MCF 10A (cell line): ENCODE data around the gene HS2ST1. TPM values are rescaled to one million over a fixed set of nuclear protein-coding genes. Genes with fewer than 3 reads are reported as not detected.
"Not testable (repeated sequence)": the region's sequence is repeated elsewhere in the genome, so short reads cannot be mapped to it uniquely, and the experiment has no call there.

Experiments
- BruUV-seq: library from RNA; stranded (reverse); fragments of 400-500 nt; replicated peaks from 2 replicates; lab custom pipeline; 2021; lab: Mats Ljungman, UMichigan
- CTCF ChIA-PET: fragments of 300-600 bp; sonication (Branson Sonifier 250); formaldehyde crosslinking; extraction: SDS; loops from one replicate; lab custom pipeline; 2021; ENCODE audit warnings: antibody characterized with exemption, inconsistent platforms; lab: Yijun Ruan, JAX
- POLR2A ChIA-PET: fragments of 300-600, 350-650 bp; sonication (Branson Sonifier 250); formaldehyde crosslinking; extraction: SDS; loops from one replicate; lab custom pipeline; 2020; ENCODE audit warnings: antibody characterized with exemption, inconsistent platforms; lab: Yijun Ruan, JAX
- DNase-seq: peaks from one replicate; pipeline ENCODE4 v3.0.0-alpha.2; 2018; ENCODE audit not compliant: unreplicated experiment
- H3K27ac Mint-ChIP-seq: one replicate; pipeline ENCODE4 v1.8.0; 2022; ENCODE audit warnings: mild to moderate bottlenecking, low read depth, mixed read lengths; ENCODE audit not compliant: unreplicated experiment
- H3K27me3 Mint-ChIP-seq: one replicate; pipeline ENCODE4 v1.8.0; 2022; ENCODE audit warnings: mixed read lengths; ENCODE audit not compliant: insufficient read depth, unreplicated experiment
- H3K36me3 Mint-ChIP-seq: one replicate; pipeline ENCODE4 v1.8.0; 2022; ENCODE audit warnings: mild to moderate bottlenecking, moderate library complexity, mixed read lengths; ENCODE audit not compliant: insufficient read depth, unreplicated experiment
- H3K4me1 Mint-ChIP-seq: one replicate; pipeline ENCODE4 v1.8.0; 2022; ENCODE audit warnings: mixed read lengths; ENCODE audit not compliant: insufficient read depth, unreplicated experiment
- H3K4me3 Mint-ChIP-seq: one replicate; pipeline ENCODE4 v1.8.0; 2022; ENCODE audit warnings: mild to moderate bottlenecking, moderate library complexity, mixed read lengths; ENCODE audit not compliant: unreplicated experiment
- H3K9me3 Mint-ChIP-seq: one replicate; pipeline ENCODE4 v1.8.0; 2022; ENCODE audit warnings: mixed read lengths; ENCODE audit not compliant: unreplicated experiment
- CTCF ChIP-seq: fragments of 200-600 bp; IDR thresholded peaks from one replicate; pipeline ENCODE4 v1.8.0; 2022; ENCODE audit warnings: antibody characterized with exemption, mild to moderate bottlenecking; ENCODE audit not compliant: unreplicated experiment
- intact Hi-C: fragments of 100-400 bp; cut with micrococcal nuclease; formaldehyde crosslinking; loops from 2 replicates; pipeline ENCODE4 v1.14.1; 2022
- total RNA-seq: library from RNA; stranded (reverse); gene quantifications from 2 replicates; pipeline ENCODE4 v1.2.3, GENCODE V29; 2022

Gene HS2ST1
- total RNA-seq, 1 experiment from 2014 or later: 20.4 TPM

- POLR2A ChIA-PET: interaction anchor here (1.6 kb wide), 1 partner anchor 14 kb away, joined by 3 read pairs; no protein-coding TSS in a partner anchor
- intact Hi-C loops: no loop called here
- DNase-seq: no peak
- Mint-ChIP-seq H3K4me1 (no peaks in the 10 kb centered on the region), H3K27me3 (no peaks in the 10 kb centered on the region), H3K27ac (no peak overlapping the region), H3K4me3 (no peak overlapping the region), H3K9me3 (peaks cover 6% of the 10 kb centered on the region), H3K36me3 (no peaks in the 10 kb centered on the region)
- no TSS peak for BruUV-seq
- CTCF ChIA-PET: interaction anchor here (0.6 kb wide), 1 partner anchor 44 kb away, joined by 3 read pairs; no protein-coding TSS in a partner anchor
- no peak for TF ChIP-seq CTCF
These were observed 73.0 kb downstream of the HS2ST1 start for GRCh38 chr1:86987446-86987845.

DNA sequence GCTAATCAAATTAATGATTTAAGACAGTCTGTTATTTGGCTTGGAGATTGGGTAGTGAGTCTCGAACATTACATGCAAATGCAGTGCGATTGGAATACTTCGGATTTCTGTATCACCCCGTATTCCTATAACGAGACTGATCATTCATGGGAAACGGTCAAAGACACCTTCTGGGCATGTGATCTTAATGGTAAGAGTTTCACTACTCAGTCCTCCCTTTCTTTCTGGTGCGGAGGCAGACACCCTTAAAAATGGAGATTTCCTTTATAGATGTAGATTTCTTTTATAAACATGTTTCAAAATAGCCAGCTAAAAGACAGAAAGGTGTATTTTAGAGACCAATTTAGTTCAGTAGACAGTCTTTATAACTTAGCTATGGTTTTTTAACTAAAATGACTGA, 74.4 kb downstream of the HS2ST1 start:
- Mint-ChIP-seq H3K27me3 (no peaks in the 10 kb centered on the region), H3K36me3 (no peaks in the 10 kb centered on the region), H3K4me1 (no peaks in the 10 kb centered on the region), H3K9me3 (no peaks in the 10 kb centered on the region), H3K4me3 (no peak overlapping the region), H3K27ac (no peak overlapping the region)
- POLR2A ChIA-PET: interaction anchor here (1.6 kb wide), 1 partner anchor 12 kb away, joined by 3 read pairs; no protein-coding TSS in a partner anchor
- no peak for DNase-seq
- intact Hi-C loops: no loop called here
- BruUV-seq: no TSS peak
- CTCF ChIA-PET: no interaction called here
- TF ChIP-seq CTCF: no peak

GRCh38 chr1:86989690-86990089, 75.3 kb downstream of the HS2ST1 start:
- H3K27ac Mint-ChIP-seq, H3K9me3 Mint-ChIP-seq, H3K4me1 Mint-ChIP-seq, H3K4me3 Mint-ChIP-seq, intact Hi-C loops, H3K27me3 Mint-ChIP-seq, CTCF ChIA-PET, DNase-seq, BruUV-seq, H3K36me3 Mint-ChIP-seq: not testable (repeated sequence)
- POLR2A ChIA-PET: interaction anchor here (1.6 kb wide), 1 partner anchor 13 kb away, joined by 3 read pairs; no protein-coding TSS in a partner anchor

DNA sequence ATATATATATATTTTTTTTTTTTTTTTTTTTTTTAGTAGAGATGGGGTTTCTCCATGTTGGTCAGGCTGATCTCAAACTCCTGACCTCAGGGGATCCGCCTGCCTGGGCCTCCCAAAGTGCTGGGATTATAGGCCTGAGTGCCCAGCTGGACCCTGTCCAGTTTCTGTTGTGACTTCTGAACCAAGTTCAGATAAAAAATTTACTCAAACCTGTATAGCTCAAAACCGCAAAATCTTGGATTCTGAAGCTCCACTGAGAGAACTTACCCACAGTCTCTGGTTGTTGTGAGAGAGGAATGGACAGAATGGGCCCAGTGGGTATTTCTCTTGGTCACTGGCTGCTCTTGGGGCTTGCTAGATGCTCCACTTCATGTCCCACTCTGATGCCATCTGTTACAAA, 76.4 kb downstream of the HS2ST1 start:
- no peak overlapping the region for H3K4me3 Mint-ChIP-seq
- H3K36me3 Mint-ChIP-seq: no peaks in the 10 kb centered on the region
- H3K4me1 Mint-ChIP-seq: no peaks in the 10 kb centered on the region
- no peaks in the 10 kb centered on the region for H3K27me3 Mint-ChIP-seq
- no TSS peak for BruUV-seq
- no peak for TF ChIP-seq CTCF
- H3K9me3 Mint-ChIP-seq: no peaks in the 10 kb centered on the region
- POLR2A ChIA-PET: no interaction called here
- intact Hi-C loops: no loop called here
- no peak for DNase-seq
- CTCF ChIA-PET: interaction anchor here (0.7 to 1.0 kb wide), 2 partner anchors 29 to 563 kb away, joined by 3 to 4 read pairs; no protein-coding TSS in a partner anchor
- no peak overlapping the region for H3K27ac Mint-ChIP-seq
